ENCODE results near the gene HLA-E.

DNA sequence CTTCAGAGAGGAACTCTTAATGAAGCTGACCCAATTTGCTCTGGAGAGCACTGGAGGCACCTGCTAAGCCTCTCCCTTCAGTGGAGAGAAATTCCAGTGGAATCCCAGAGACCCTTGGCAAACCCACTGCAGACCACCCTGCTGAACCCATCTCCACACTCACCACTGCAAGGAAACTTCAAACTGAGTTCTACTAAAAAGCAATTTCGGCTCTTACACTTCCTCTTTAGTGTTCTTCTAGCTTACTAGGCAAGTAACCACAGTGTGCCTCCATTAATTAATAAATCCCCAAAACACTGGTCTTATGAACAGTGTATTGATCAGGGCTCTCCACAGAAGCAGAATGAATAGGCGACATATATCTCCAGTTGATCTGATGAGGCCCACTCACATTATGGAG is 43.0 kb upstream of the HLA-E start:
- TF ChIP-seq, protein P1, sequence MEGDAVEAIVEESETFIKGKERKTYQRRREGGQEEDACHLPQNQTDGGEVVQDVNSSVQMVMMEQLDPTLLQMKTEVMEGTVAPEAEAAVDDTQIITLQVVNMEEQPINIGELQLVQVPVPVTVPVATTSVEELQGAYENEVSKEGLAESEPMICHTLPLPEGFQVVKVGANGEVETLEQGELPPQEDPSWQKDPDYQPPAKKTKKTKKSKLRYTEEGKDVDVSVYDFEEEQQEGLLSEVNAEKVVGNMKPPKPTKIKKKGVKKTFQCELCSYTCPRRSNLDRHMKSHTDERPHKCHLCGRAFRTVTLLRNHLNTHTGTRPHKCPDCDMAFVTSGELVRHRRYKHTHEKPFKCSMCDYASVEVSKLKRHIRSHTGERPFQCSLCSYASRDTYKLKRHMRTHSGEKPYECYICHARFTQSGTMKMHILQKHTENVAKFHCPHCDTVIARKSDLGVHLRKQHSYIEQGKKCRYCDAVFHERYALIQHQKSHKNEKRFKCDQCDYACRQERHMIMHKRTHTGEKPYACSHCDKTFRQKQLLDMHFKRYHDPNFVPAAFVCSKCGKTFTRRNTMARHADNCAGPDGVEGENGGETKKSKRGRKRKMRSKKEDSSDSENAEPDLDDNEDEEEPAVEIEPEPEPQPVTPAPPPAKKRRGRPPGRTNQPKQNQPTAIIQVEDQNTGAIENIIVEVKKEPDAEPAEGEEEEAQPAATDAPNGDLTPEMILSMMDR (IDR thresholded peaks at IDR 0.05), result no peak
- TF ChIP-seq POLR2AphosphoS5 (IDR thresholded peaks at IDR 0.05), result no peak

All from suprapubic skin (tissue), 3 donors.